Adrenal gland (tissue), 5 donors: ENCODE data around the gene UQCRC1.
A peak's percentile ranks its signal among the peaks of the same experiment; 100 is the strongest.

ENCODE experiments used
- POLR2A ChIP-seq, 2 donors: fragments of 450-650 bp; IDR thresholded peaks; one replicate each; pipeline ENCODE4 v1.6.1; 2017; ENCODE audit warnings: antibody characterized with exemption in 2 of 2, mild to moderate bottlenecking in 2 of 2, moderate library complexity in 1 of 2
- TF ChIP-seq, protein P1 (sequence below), 6 experiments: fragments of 450-650 bp in 4 of 6; fragments of 200-600 bp in 2 of 6; sonication (generic) in 1 of 6; IDR thresholded peaks; 1 replicate in 5 of 6; 2 replicates in 1 of 6; pipeline versions ENCODE4 v1.5.1 to v1.8.0; 2016 to 2021; ENCODE audit warnings: antibody characterized with exemption in 6 of 6, mild to moderate bottlenecking in 2 of 6, moderate library complexity in 1 of 6
- donor health status: DM: no; HTN: no; CAD: no.

DNA sequence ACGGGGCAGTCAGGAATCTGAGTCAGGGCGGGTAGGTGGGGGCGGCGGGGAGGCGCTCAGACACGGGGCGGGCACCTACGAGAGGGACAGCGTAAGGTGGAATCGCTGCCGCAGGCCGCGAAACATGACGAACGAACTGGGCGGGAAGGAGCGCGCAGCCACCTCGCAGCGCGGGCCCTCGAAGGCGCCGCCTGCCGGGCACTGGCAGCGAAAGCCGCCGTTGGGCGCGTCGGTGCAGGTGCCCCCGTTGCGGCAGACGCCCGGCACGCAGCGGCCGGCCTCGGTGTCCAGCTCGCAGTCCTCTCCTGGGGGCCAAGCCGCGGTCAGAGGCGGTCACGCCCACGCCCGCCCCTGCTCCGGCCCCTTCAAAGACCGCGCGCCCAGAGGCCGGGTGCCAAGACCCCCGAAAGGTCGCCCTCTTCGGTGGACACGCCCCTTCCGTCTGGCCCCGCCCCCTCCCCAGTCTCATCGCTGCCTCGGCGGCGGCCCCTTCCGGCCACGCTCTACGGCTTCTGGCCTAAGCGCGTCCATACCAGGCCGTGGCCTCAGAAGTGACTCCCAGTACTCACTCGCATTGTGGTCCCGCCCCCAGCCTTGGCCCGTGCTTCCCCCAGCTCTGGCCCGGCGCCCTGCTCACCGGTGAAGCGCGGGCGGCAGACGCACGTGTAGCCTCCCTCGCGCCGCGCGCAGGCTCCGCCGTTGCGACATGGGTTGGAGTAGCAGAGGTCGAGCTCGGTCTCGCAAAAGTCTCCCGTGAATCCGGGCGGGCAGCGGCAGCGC, 46.8 kb upstream of the UQCRC1 start:
- peak in 1 of 2 donors; percentile 11 for TF ChIP-seq POLR2A (IDR thresholded peaks at IDR 0.05)
- TF ChIP-seq, protein P1, sequence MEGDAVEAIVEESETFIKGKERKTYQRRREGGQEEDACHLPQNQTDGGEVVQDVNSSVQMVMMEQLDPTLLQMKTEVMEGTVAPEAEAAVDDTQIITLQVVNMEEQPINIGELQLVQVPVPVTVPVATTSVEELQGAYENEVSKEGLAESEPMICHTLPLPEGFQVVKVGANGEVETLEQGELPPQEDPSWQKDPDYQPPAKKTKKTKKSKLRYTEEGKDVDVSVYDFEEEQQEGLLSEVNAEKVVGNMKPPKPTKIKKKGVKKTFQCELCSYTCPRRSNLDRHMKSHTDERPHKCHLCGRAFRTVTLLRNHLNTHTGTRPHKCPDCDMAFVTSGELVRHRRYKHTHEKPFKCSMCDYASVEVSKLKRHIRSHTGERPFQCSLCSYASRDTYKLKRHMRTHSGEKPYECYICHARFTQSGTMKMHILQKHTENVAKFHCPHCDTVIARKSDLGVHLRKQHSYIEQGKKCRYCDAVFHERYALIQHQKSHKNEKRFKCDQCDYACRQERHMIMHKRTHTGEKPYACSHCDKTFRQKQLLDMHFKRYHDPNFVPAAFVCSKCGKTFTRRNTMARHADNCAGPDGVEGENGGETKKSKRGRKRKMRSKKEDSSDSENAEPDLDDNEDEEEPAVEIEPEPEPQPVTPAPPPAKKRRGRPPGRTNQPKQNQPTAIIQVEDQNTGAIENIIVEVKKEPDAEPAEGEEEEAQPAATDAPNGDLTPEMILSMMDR (IDR thresholded peaks at IDR 0.05) = peak in 5 of 6 experiments; percentile 29 to 79 (median 59)
